ENCODE data around the gene EFCAB13.

DNA sequence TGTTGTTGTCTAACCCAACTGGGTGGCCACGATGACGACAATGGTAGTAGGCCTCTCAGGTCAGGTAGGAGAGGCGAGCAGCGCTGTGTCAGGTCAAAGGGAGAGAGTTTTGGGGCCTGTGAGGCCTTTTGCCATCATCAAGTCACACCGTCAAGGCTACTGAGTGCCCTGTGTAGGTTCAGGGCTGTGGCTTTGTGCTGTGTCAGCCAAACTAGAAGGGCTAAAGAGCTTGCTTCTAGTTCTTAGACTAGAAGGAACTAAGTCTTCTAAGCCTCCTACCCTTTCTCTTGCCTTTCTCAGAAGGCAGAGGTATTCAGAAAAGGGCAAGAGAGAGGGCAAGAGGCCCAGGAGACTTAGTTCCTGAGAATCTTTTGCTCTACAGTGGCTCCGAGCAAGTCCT is 25.0 kb upstream of the EFCAB13 start:
- TF ChIP-seq, protein P1, sequence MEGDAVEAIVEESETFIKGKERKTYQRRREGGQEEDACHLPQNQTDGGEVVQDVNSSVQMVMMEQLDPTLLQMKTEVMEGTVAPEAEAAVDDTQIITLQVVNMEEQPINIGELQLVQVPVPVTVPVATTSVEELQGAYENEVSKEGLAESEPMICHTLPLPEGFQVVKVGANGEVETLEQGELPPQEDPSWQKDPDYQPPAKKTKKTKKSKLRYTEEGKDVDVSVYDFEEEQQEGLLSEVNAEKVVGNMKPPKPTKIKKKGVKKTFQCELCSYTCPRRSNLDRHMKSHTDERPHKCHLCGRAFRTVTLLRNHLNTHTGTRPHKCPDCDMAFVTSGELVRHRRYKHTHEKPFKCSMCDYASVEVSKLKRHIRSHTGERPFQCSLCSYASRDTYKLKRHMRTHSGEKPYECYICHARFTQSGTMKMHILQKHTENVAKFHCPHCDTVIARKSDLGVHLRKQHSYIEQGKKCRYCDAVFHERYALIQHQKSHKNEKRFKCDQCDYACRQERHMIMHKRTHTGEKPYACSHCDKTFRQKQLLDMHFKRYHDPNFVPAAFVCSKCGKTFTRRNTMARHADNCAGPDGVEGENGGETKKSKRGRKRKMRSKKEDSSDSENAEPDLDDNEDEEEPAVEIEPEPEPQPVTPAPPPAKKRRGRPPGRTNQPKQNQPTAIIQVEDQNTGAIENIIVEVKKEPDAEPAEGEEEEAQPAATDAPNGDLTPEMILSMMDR (IDR thresholded peaks at IDR 0.05) = no peak
- no peak for TF ChIP-seq POLR2A (IDR thresholded peaks at IDR 0.05)
